Sigmoid colon (tissue), 7 donors: ENCODE data around the gene LGALS7B. TPM values are rescaled to one million over a fixed set of nuclear protein-coding genes. Genes with fewer than 3 reads are reported as not detected.

Experiments
- DNase-seq: peaks from one replicate; pipeline ENCODE4 v3.0.0-alpha.2; 2019
- H3K27ac ChIP-seq, 4 donors: fragments of 200-600 bp; sonication (generic); one replicate each; pipeline ENCODE4 v1.5.1; 2016 to 2019; ENCODE audit warnings: mild to moderate bottlenecking in 1 of 4
- H3K27me3 ChIP-seq, 3 donors: fragments of 200-600 bp; sonication (generic); one replicate each; pipeline ENCODE4 v1.5.1; 2019; ENCODE audit warnings: mild to moderate bottlenecking in 1 of 3
- H3K36me3 ChIP-seq, 4 donors: fragments of 200-600 bp; sonication (generic); one replicate each; pipeline ENCODE4 v1.5.1; 2016 to 2019
- H3K4me1 ChIP-seq, 4 donors: fragments of 200-600 bp; sonication (generic); one replicate each; pipeline ENCODE4 v1.5.1; 2017 to 2019
- H3K4me3 ChIP-seq, 4 donors: fragments of 200-600 bp; sonication (generic); one replicate each; pipeline ENCODE4 v1.5.1; 2017 to 2019; ENCODE audit warnings: mild to moderate bottlenecking in 2 of 4, moderate library complexity in 1 of 4
- H3K9me3 ChIP-seq, 4 donors: fragments of 200-600 bp in 3 of 4; sonication (generic) in 3 of 4; one replicate each; pipeline versions ENCODE4 v1.5.1 to v1.6.1; 2013 to 2019
- CTCF ChIP-seq, 4 experiments: fragments of 450-650 bp in 3 of 4; fragments of 200-600 bp in 1 of 4; IDR thresholded peaks; one replicate each; pipeline ENCODE4 v1.5.1; 2016 to 2019; ENCODE audit warnings: antibody characterized with exemption in 4 of 4, mild to moderate bottlenecking in 3 of 4, moderate library complexity in 2 of 4
- EP300 ChIP-seq, 4 donors: sonication (generic); formaldehyde crosslinking; IDR thresholded peaks; one replicate each; pipeline ENCODE4 v1.6.1; 2017; ENCODE audit warnings: antibody characterized with exemption in 4 of 4
- POLR2A ChIP-seq, 2 donors: fragments of 450-650 bp; IDR thresholded peaks; one replicate each; pipeline ENCODE4 v1.6.1; 2016; ENCODE audit warnings: antibody characterized with exemption in 2 of 2, mild to moderate bottlenecking in 2 of 2, moderate library complexity in 2 of 2
- POLR2AphosphoS5 ChIP-seq, 4 donors: sonication (generic); formaldehyde crosslinking; IDR thresholded peaks; one replicate each; pipeline ENCODE4 v1.6.1; 2017; ENCODE audit warnings: antibody characterized with exemption in 4 of 4
- WGBS, 2 donors: extraction: QIAGEN DNeasy Blood & Tissue Kit; methylation state at CpG; one replicate each; pipeline ENCODE4 v1.1.7; 2013; 5-methylcytosine and 5-hydroxymethylcytosine counted together
- intact Hi-C: fragments of 100-400 bp; cut with DNase I; formaldehyde crosslinking; loops from one replicate; pipeline ENCODE4 v1.15.1; 2023
- polyA plus RNA-seq, 3 donors: library from polyadenylated mRNA; stranded (reverse); fragments of 200-250 nt; gene quantifications; one replicate each; pipeline ENCODE4 v1.2.3, GENCODE V29; 2013
- total RNA-seq, 4 donors: library from RNA; depleted of rRNA; stranded (reverse); fragments of >200 nt; gene quantifications; one replicate each; pipeline ENCODE4 v1.1.0, GENCODE V29; 2016
- donor health status: healthy with polysubstance abuse.
- donor health status: Bipolar disorder and iron deficiency.
- donor health status: healthy.

Gene LGALS7B
- total and polyA plus RNA-seq, 7 donors: 1.2 to 3.0 TPM; not detected in 5

GRCh38 chr19:38792250-38793111 is 3.5 kb downstream of the LGALS7B start:
- Histone ChIP-seq H3K9me3 (no peaks in the 10 kb centered on the region), H3K27me3 (no peaks in the 10 kb centered on the region), H3K36me3 (no peaks in the 10 kb centered on the region), H3K4me1 (peaks cover 0 to 8% (median 2%) of the 10 kb centered on the region in 4 donors), H3K27ac (peak overlapping the region in 1 of 4 donors; percentile 10), H3K4me3 (peak overlapping the region in 2 of 4 donors; percentile 5 to 32)
- TF ChIP-seq POLR2AphosphoS5 (IDR thresholded peaks at IDR 0.05) (no peak), EP300 (IDR thresholded peaks at IDR 0.05) (no peak), POLR2A (IDR thresholded peaks at IDR 0.05) (no peak), CTCF (IDR thresholded peaks at IDR 0.05) (peak in 1 of 4 experiments; percentile 28)
- 12% methylated on average over 66 of the region's 71 CpGs for WGBS, 2 donors
- intact Hi-C loops: no loop called here
- peak; percentile 73 for DNase-seq

- 77 to 83% methylated on average over 8 of the region's 8 CpGs for WGBS, 2 donors
- TF ChIP-seq POLR2AphosphoS5 (IDR thresholded peaks at IDR 0.05): no peak
- no peak for TF ChIP-seq CTCF (IDR thresholded peaks at IDR 0.05)
- TF ChIP-seq POLR2A (IDR thresholded peaks at IDR 0.05): no peak
- Histone ChIP-seq H3K27me3 (no peaks in the 10 kb centered on the region), H3K4me3 (no peak overlapping the region), H3K4me1 (peaks cover 0 to 8% (median 2%) of the 10 kb centered on the region in 4 donors), H3K27ac (no peak overlapping the region), H3K36me3 (no peaks in the 10 kb centered on the region), H3K9me3 (no peaks in the 10 kb centered on the region)
- no peak for DNase-seq
- intact Hi-C loops: no loop called here
Observed at GRCh38 chr19:38793177-38793576, 4.2 kb downstream of the LGALS7B start.

GRCh38 chr19:38793671-38794070 is 4.7 kb downstream of the LGALS7B start:
- Histone ChIP-seq H3K27ac (no peak overlapping the region), H3K27me3 (no peaks in the 10 kb centered on the region), H3K4me1 (peaks cover 0 to 8% (median 2%) of the 10 kb centered on the region in 4 donors), H3K36me3 (no peaks in the 10 kb centered on the region), H3K9me3 (no peaks in the 10 kb centered on the region), H3K4me3 (no peak overlapping the region)
- DNase-seq: peak; percentile 58
- intact Hi-C loops: no loop called here
- WGBS, 2 donors: 94 to 97% methylated on average over 5 of the region's 5 CpGs
- TF ChIP-seq CTCF (IDR thresholded peaks at IDR 0.05) (no peak), POLR2A (IDR thresholded peaks at IDR 0.05) (no peak), EP300 (IDR thresholded peaks at IDR 0.05) (no peak)

- Histone ChIP-seq H3K9me3 (no peaks in the 10 kb centered on the region), H3K27ac (no peak overlapping the region), H3K27me3 (no peaks in the 10 kb centered on the region), H3K36me3 (no peaks in the 10 kb centered on the region), H3K4me3 (no peak overlapping the region), H3K4me1 (peaks cover 0 to 8% (median 2%) of the 10 kb centered on the region in 4 donors)
- intact Hi-C loops: no loop called here
- TF ChIP-seq POLR2AphosphoS5 (IDR thresholded peaks at IDR 0.05) (no peak), POLR2A (IDR thresholded peaks at IDR 0.05) (no peak), EP300 (IDR thresholded peaks at IDR 0.05) (no peak), CTCF (IDR thresholded peaks at IDR 0.05) (no peak)
- no peak for DNase-seq
- 88 to 94% methylated on average over 4 of the region's 4 CpGs for WGBS, 2 donors
Observed at GRCh38 chr19:38795549-38795948, 6.5 kb downstream of the LGALS7B start.
